PC-3 (cell line): Measurements from ENCODE around the gene SAA4.

Experiments
- EZH2 ChIP-seq: fragments of 300-600 bp; sonication (generic); IDR thresholded peaks from one replicate; pipeline ENCODE4 v1.6.1; 2017; ENCODE audit warnings: antibody characterized with exemption, mild to moderate bottlenecking, low read length; ENCODE audit not compliant: unreplicated experiment
- TF ChIP-seq, protein P1 (sequence below): fragments of 300-600 bp; sonication (generic); conservative IDR thresholded peaks from 2 replicates; pipeline ENCODE4 v1.5.1; 2017; ENCODE audit warnings: antibody characterized with exemption, low read depth, mild to moderate bottlenecking, low read length

DNA sequence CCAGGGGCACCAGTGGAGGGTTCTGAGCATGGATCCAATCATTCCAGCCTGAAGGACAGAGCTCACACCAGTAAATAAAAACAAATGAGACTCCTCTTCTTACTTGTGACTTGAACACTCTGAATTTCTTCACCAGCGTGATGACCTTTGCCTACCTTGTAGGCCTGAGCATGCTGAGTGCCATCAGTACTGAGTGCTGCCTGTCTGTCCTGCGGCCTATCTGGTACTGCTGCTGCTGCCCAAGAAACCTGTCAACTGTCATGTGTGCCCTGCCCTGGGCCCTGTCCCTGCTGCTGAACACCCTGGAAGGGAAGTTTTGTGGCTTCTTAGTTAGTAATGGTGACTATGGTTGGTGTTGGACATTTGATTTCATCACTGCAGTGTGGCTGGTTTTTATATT lies 40.1 kb downstream of the SAA4 start:
- TF ChIP-seq, protein P1, sequence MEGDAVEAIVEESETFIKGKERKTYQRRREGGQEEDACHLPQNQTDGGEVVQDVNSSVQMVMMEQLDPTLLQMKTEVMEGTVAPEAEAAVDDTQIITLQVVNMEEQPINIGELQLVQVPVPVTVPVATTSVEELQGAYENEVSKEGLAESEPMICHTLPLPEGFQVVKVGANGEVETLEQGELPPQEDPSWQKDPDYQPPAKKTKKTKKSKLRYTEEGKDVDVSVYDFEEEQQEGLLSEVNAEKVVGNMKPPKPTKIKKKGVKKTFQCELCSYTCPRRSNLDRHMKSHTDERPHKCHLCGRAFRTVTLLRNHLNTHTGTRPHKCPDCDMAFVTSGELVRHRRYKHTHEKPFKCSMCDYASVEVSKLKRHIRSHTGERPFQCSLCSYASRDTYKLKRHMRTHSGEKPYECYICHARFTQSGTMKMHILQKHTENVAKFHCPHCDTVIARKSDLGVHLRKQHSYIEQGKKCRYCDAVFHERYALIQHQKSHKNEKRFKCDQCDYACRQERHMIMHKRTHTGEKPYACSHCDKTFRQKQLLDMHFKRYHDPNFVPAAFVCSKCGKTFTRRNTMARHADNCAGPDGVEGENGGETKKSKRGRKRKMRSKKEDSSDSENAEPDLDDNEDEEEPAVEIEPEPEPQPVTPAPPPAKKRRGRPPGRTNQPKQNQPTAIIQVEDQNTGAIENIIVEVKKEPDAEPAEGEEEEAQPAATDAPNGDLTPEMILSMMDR = no peak
- no peak for TF ChIP-seq EZH2
